NT2/D1 (cell line): ENCODE results near the gene FLYWCH2.
A peak's percentile ranks its signal among the peaks of the same experiment; 100 is the strongest.
"Not testable (repeated sequence)": the region's sequence is repeated elsewhere in the genome, so short reads cannot be mapped to it uniquely, and the experiment has no call there.

ENCODE experiments used
- DNase-seq: peaks from one replicate; pipeline ENCODE4 v3.0.0-alpha.2; 2011; ENCODE audit warnings: low read depth, low spot score
- H3K27me3 ChIP-seq: 2 replicates; pipeline ENCODE4 v1.6.0; 2011; ENCODE audit warnings: mild to moderate bottlenecking; ENCODE audit not compliant: insufficient read length, insufficient read depth
- H3K36me3 ChIP-seq: 2 replicates; pipeline ENCODE4 v1.6.1; 2011; ENCODE audit warnings: mild to moderate bottlenecking, low read length, mixed read lengths; ENCODE audit not compliant: insufficient read depth, insufficient read length
- H3K4me1 ChIP-seq: 2 replicates; pipeline ENCODE4 v1.5.1; 2011; ENCODE audit not compliant: insufficient read depth, insufficient read length
- H3K4me3 ChIP-seq: 2 replicates; pipeline ENCODE4 v1.5.1; 2011; ENCODE audit warnings: low read depth; ENCODE audit not compliant: insufficient read length
- H3K9ac ChIP-seq: 2 replicates; pipeline ENCODE4 v1.6.0; 2011; ENCODE audit warnings: low read depth; ENCODE audit not compliant: insufficient read length
- H3K9me3 ChIP-seq: 2 replicates; pipeline ENCODE4 v1.5.1; 2011; ENCODE audit warnings: mild to moderate bottlenecking, low read length; ENCODE audit not compliant: insufficient read depth
- SUZ12 ChIP-seq: IDR thresholded peaks from 2 replicates; pipeline ENCODE4 v1.6.1; 2011; ENCODE audit not compliant: insufficient read length, insufficient read depth; ENCODE audit errors: extremely low read depth
- YY1 ChIP-seq: IDR thresholded peaks from 2 replicates; pipeline ENCODE4 v1.6.1; 2011; ENCODE audit not compliant: insufficient read length, insufficient read depth
- ZNF274 ChIP-seq: IDR thresholded peaks from 2 replicates; pipeline ENCODE4 v1.6.1; 2011; ENCODE audit warnings: mild to moderate bottlenecking, low read depth, low read length

FLYWCH2 gene

GRCh38 chr16:2925951-2926649 is 43.1 kb downstream of the FLYWCH2 start:
- Histone ChIP-seq H3K9ac (no peak overlapping the region), H3K36me3 (peaks cover 30% of the 10 kb centered on the region), H3K4me3 (no peak overlapping the region), H3K4me1 (peaks cover 11% of the 10 kb centered on the region), H3K9me3 (no peaks in the 10 kb centered on the region; the same call in 1 of the 2 replicates), H3K27me3 (no peaks in the 10 kb centered on the region)
- TF ChIP-seq YY1 (no peak), SUZ12 (no peak), ZNF274 (no peak)
- no peak for DNase-seq

GRCh38 chr16:2926650-2926999 is 43.6 kb downstream of the FLYWCH2 start:
- DNase-seq: no peak
- H3K9me3 ChIP-seq: no peaks in the 10 kb centered on the region; the same call in 1 of the 2 replicates
- H3K4me1 ChIP-seq: peaks cover 11% of the 10 kb centered on the region
- peaks cover 26% of the 10 kb centered on the region for H3K36me3 ChIP-seq
- TF ChIP-seq YY1: no peak
- TF ChIP-seq ZNF274: no peak
- TF ChIP-seq SUZ12: no peak
- H3K9ac ChIP-seq: no peak overlapping the region
- no peak overlapping the region for H3K4me3 ChIP-seq
- no peaks in the 10 kb centered on the region for H3K27me3 ChIP-seq

DNA sequence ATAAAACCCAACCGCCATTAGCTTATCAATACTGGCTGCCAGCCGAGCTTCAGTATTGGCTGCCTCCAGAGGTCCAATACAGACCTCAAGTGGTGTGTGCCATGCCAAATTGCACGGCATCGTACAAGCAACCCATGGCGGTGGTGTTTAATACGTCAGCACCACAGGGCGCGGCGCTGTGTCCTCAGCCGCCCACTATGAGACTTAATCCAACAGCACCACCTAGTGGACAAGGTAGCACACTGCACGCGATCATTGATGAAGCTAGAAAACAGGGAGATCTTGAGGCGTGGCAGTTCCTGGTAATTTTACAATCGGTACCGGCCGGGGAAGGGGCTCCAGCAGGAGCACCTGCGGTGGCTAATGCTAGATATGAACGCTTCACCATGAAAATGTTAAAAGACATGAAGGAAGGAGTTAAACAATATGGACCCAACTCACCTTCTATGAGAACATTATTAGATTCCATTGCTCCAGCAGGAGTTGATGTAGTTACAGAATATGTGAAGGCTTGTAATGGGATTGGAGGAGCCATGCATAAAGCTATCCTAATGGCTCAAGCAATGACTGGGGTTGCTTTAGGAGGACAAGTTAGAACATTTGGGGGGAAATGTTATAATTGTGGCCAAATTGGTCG is 44.1 kb downstream of the FLYWCH2 start:
- no peaks in the 10 kb centered on the region for H3K27me3 ChIP-seq
- H3K9me3 ChIP-seq: no peaks in the 10 kb centered on the region; the same call in 1 of the 2 replicates
- peaks cover 22% of the 10 kb centered on the region for H3K36me3 ChIP-seq
- H3K9ac ChIP-seq: no peak overlapping the region
- no peak overlapping the region for H3K4me3 ChIP-seq
- no peak for TF ChIP-seq SUZ12
- TF ChIP-seq ZNF274: no peak
- no peak for TF ChIP-seq YY1
- peak; percentile 80 for DNase-seq
- H3K4me1 ChIP-seq: peaks cover 11% of the 10 kb centered on the region

DNA sequence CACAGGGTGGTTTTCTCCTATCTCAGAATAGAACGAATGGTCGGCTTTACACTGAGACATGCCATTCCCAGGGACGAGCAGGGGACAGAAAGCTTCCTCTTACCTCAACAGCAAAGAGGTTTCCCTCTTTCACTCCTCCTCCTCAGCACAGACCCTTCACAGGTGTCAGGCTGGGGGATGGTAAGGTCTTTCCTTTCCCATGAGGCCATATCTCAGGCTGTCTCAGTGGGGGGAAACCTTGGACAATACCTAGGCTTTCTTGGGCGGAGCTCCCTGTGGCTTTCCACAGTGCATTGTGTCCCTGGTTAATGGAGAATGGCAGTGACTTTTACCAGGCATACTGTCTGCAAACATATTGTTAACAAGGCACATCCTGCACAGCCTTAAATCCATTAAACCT is 45.1 kb downstream of the FLYWCH2 start:
- not testable (repeated sequence) for H3K27me3 ChIP-seq, H3K4me3 ChIP-seq, H3K9me3 ChIP-seq, H3K9ac ChIP-seq
- DNase-seq: peak; percentile 18
- H3K4me1 ChIP-seq: peaks cover 14% of the 10 kb centered on the region
- peaks cover 14% of the 10 kb centered on the region for H3K36me3 ChIP-seq

GRCh38 chr16:2928796-2929195 is 45.8 kb downstream of the FLYWCH2 start:
- peaks cover 14% of the 10 kb centered on the region for H3K4me1 ChIP-seq
- no peaks in the 10 kb centered on the region for H3K27me3 ChIP-seq
- peak overlapping the region; percentile 69 for H3K9ac ChIP-seq
- no peak overlapping the region for H3K4me3 ChIP-seq
- no peak for DNase-seq
- no peak for TF ChIP-seq ZNF274
- no peak for TF ChIP-seq SUZ12
- no peak for TF ChIP-seq YY1
- H3K9me3 ChIP-seq: no peaks in the 10 kb centered on the region; the same call in 1 of the 2 replicates
- H3K36me3 ChIP-seq: peaks cover 21% of the 10 kb centered on the region

- Histone ChIP-seq H3K27me3 (no peaks in the 10 kb centered on the region), H3K36me3 (peaks cover 27% of the 10 kb centered on the region), H3K9me3 (no peaks in the 10 kb centered on the region; the same call in 1 of the 2 replicates), H3K9ac (no peak overlapping the region), H3K4me3 (no peak overlapping the region), H3K4me1 (peaks cover 14% of the 10 kb centered on the region)
- no peak for TF ChIP-seq SUZ12
- no peak for DNase-seq
Observed at GRCh38 chr16:2929693-2930092, 46.7 kb downstream of the FLYWCH2 start.

- Histone ChIP-seq H3K4me1 (peaks cover 14% of the 10 kb centered on the region), H3K36me3 (peaks cover 30% of the 10 kb centered on the region), H3K4me3 (no peak overlapping the region), H3K9ac (no peak overlapping the region), H3K9me3 (no peaks in the 10 kb centered on the region; the same call in 1 of the 2 replicates), H3K27me3 (no peaks in the 10 kb centered on the region)
- no peak for DNase-seq
- TF ChIP-seq ZNF274: no peak
- no peak for TF ChIP-seq SUZ12
- no peak for TF ChIP-seq YY1
Observed at GRCh38 chr16:2930236-2930635, 47.2 kb downstream of the FLYWCH2 start.

- Histone ChIP-seq H3K36me3 (peaks cover 38% of the 10 kb centered on the region), H3K4me1 (peaks cover 14% of the 10 kb centered on the region)
- not testable (repeated sequence) for H3K9ac ChIP-seq, H3K4me3 ChIP-seq, H3K27me3 ChIP-seq, H3K9me3 ChIP-seq, DNase-seq
Observed at GRCh38 chr16:2931231-2931914, 48.4 kb downstream of the FLYWCH2 start.
